Measurements from ENCODE around the gene KIF12.

- no peak for TF ChIP-seq CTCF (IDR thresholded peaks at IDR 0.05)
- no peak for TF ChIP-seq POLR2A (IDR thresholded peaks at IDR 0.05)
Observed at GRCh38 chr9:114131808-114132549, 32.9 kb upstream of the KIF12 start.
